Endothelial cell of umbilical vein (primary cell): ENCODE results near the gene KIF26B.

Source experiments
- CTCF ChIP-seq, 2 donors: IDR thresholded peaks; 1 replicate in 1 of 2; 2 replicates in 1 of 2; pipeline ENCODE4 v1.5.1; 2011; ENCODE audit warnings: low read length in 2 of 2, mild to moderate bottlenecking in 2 of 2, moderate library complexity in 2 of 2, control low read depth in 1 of 2, inconsistent platforms in 1 of 2, low read depth in 1 of 2; ENCODE audit not compliant: insufficient read depth in 1 of 2; ENCODE audit errors: extremely low read depth in 1 of 2
- EZH2 ChIP-seq: IDR thresholded peaks from 2 replicates; pipeline ENCODE4 v1.6.1; 2012; ENCODE audit warnings: borderline replicate concordance, low read depth, mild to moderate bottlenecking, moderate library complexity, low read length, inconsistent platforms; ENCODE audit not compliant: severe bottlenecking
- POLR2A ChIP-seq: IDR thresholded peaks from 2 replicates; pipeline ENCODE4 v1.6.1; 2012; ENCODE audit warnings: low read depth, mild to moderate bottlenecking, control low read depth, low read length
- POLR2AphosphoS5 ChIP-seq: IDR thresholded peaks from 2 replicates; pipeline ENCODE4 v1.6.1; 2012; ENCODE audit warnings: low read depth, mild to moderate bottlenecking, control low read depth, low read length, moderate library complexity; ENCODE audit not compliant: insufficient read depth

GRCh38 chr1:245348626-245349025 lies 193.8 kb downstream of the KIF26B start:
- TF ChIP-seq POLR2AphosphoS5 (no peak), CTCF (IDR thresholded peaks at IDR 0.05; ENCODE audit: extremely low read depth in 1 of 2, insufficient read depth in 1 of 2, low read depth in 1 of 2, low read length in 2 of 2) (no peak), POLR2A (no peak), EZH2 (no peak)
